GM21367 (cell line): Measurements from ENCODE around the gene SPO11.

Experiments
- ATAC-seq: cut with Tn5 transposase; IDR thresholded peaks from one replicate; pipeline ENCODE4 v1.9.1; 2021; ENCODE audit not compliant: unreplicated experiment

Gene SPO11

DNA sequence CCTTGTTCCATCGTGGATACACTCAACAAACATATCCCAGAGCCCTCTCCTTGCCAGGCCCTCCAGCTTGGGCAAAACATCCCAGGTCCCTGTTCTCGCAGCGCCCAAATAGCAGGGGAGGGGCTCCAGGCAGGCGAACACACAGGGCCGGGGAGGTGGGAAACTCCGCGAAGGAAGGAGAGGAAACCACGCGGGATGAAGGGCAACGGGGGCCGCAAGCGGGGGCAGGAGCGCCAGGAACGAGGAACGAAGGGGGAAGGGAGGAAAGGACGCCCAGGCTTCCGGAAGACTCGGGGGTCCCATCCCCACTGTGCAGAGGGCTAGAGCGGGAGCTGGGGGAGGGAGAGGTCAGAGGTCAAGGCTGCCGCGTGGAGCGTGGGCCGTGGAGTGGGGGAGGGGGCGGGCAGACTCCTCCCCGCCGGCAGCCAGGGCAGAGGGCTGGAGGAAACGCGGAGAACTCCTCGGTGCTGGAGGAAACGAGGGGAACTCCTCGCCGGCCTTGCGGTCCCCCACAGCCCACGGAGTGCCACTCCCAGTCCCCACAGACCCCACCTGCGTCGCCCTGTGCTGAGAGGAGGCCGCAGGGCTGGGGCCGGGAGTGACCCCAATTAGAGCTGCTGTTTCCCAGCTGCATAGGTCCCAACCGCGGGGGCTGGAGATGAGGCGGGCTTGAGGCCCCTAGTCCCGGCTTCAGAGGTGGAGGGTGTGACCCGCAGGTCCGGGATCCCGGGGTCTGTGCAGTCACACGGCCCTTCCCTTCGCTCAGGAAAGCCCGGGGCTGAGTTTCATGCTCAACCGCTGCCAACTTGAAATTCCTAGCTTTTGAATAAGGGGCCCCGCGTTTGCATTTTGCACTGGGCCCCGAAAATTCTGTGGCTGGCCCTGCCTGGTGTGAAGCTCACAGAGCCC is 60.3 kb downstream of the SPO11 start:
- no peak for ATAC-seq

DNA sequence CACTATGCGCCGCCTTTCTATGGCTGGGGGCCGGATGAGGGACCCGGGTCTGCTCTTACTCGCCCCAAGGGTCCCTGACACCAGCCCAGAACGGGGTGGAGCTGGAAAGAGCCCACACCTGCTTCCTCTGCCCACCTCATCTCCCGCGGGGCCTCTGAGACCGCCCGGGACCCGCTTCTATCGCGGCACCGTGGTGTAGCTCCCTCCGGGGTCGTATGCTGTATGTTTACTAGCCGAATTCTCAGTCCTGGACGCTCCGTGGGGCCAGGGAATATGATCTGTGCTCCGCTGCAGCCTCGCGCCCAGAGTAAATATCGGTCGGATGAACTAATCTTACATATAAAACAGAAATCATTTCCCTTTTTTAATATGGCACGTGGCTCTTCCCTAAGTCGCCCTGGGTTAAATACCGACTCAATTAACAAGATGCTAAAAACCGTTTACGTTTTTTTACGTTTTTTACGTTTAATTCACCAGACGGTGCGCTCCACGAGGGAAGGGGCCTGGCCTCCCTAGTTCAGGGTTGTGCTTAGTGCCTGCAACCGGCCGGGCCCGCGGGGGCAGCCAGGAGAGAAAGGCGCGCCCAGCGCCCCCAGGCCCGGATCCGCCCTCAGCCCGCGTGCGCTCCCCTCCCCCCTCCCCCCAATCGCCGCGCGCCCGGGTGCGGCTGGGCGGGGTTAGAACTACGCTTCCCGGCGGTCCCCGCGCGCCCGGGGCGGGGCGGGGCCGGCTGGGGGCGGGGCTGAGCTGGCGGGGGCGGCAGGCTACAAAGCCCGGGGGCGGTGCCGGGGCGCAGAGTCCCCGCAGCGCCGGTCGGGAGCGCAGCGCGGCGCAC is 61.2 kb downstream of the SPO11 start, which contains the start of gene RBM38:
RBM38 (plus strand) TSS at position 793 of the 835 bp plus-strand sequence. CDS start 186 bp downstream, outside the sequence.
- peak; percentile 39 for ATAC-seq

- ATAC-seq = peak; percentile 9
Observed at GRCh38 chr20:57391439-57392301, 62.1 kb downstream of the SPO11 start.

- ATAC-seq = no peak
Observed at GRCh38 chr20:57392512-57393271, 63.1 kb downstream of the SPO11 start.
